Measurements from ENCODE around the gene TOMM5.

Gene TOMM5

GRCh38 chr9:37618817-37619216 is 26.4 kb upstream of the TOMM5 start:
- no peak overlapping the region for H3K4me3 ChIP-seq (ENCODE audit: control insufficient read depth, low read depth, low read length)
- no peak for TF ChIP-seq CTCF (conservative IDR thresholded peaks at IDR 0.05; ENCODE audit: control insufficient read depth, insufficient read depth, low read depth, low read length)
- DNase-seq (ENCODE audit: low read depth) = no peak

DNA sequence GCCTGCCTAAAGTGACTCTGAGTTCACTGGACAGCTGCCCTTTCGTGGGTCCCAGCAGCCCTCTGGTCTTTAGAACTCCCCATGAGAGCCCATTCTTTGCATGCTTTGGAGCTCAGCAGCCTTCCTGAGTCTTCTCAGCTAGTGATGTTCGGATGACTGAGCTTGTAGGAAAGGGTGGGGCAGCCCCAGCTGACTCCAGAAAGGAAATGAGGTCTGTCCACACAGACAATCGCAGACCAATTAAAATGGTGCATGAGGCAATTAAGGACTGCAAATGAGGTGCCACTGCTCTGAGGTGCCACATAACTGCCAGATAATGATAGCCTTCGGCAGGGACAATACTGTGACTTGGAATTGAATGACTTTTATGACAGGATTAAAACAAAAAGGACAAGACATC is 25.4 kb upstream of the TOMM5 start:
- no peak for TF ChIP-seq CTCF (conservative IDR thresholded peaks at IDR 0.05; ENCODE audit: control insufficient read depth, insufficient read depth, low read depth, low read length)
- no peak overlapping the region for H3K4me3 ChIP-seq (ENCODE audit: control insufficient read depth, low read depth, low read length)
- DNase-seq (ENCODE audit: low read depth) = no peak

DNA sequence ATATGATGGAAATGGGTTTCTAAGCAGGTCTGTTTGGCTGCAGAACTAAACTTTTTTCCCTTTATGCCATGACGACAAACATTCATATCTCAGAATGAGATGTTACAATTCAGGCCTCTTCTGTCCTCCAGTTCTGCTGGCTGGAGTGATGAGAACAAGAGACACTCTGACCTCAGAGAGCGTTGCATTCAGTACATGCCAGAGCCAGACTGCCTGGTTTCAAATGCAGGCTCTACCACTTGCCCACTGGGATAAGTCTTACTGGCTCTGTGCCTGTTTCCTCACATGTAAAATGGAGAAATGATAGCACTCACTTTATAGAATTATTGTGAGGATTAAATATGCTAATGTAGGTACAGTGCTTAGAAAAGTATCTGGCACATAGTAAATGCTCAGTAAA is 24.8 kb upstream of the TOMM5 start:
- H3K4me3 ChIP-seq (ENCODE audit: control insufficient read depth, low read depth, low read length) = no peak overlapping the region
- TF ChIP-seq CTCF (conservative IDR thresholded peaks at IDR 0.05; ENCODE audit: control insufficient read depth, insufficient read depth, low read depth, low read length) = no peak
- DNase-seq (ENCODE audit: low read depth) = no peak

- no peak for DNase-seq (ENCODE audit: low read depth)
- TF ChIP-seq CTCF (conservative IDR thresholded peaks at IDR 0.05; ENCODE audit: control insufficient read depth, insufficient read depth, low read depth, low read length) = no peak
- no peak overlapping the region for H3K4me3 ChIP-seq (ENCODE audit: control insufficient read depth, low read depth, low read length)
Measured at GRCh38 chr9:37611961-37612360, 19.6 kb upstream of the TOMM5 start.

- no peak overlapping the region for H3K4me3 ChIP-seq (ENCODE audit: control insufficient read depth, low read depth, low read length)
- TF ChIP-seq CTCF (conservative IDR thresholded peaks at IDR 0.05; ENCODE audit: control insufficient read depth, insufficient read depth, low read depth, low read length) = no peak
- DNase-seq (ENCODE audit: low read depth) = no peak
Measured at GRCh38 chr9:37611014-37611413, 18.6 kb upstream of the TOMM5 start.

DNA sequence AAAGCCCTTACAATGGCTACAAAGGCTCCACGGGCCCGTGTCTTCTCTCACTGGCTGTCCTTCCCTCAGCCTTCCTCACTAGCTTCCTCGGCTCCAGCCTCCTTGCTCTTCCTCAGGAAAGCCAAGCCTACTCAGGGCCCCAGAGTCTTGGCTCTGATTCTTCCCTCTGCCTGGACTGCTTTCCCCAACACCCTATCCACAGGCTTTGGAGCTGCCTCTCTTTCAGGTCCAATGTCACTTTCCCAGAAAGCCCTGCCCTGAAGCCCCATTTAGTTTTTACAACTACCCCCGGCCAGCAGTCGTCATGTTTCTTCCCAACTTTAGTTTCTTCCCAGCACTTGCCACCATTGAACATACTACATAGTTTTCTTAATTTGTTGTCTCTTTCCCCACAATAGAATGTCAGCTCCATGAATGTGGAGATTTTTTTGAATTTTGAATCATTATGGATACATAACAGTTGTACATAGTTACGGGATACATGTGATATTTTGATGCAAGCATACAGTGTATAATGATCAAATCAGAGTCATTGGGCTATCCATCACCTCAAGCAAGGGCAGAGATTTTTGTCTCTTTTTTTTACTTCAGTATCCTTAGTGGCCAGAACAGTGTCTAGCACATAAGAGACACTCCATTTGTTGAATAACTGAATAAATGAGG is 17.5 kb upstream of the TOMM5 start:
- no peak overlapping the region for H3K4me3 ChIP-seq (ENCODE audit: control insufficient read depth, low read depth, low read length)
- DNase-seq (ENCODE audit: low read depth) = no peak
- no peak for TF ChIP-seq CTCF (conservative IDR thresholded peaks at IDR 0.05; ENCODE audit: control insufficient read depth, insufficient read depth, low read depth, low read length)

DNA sequence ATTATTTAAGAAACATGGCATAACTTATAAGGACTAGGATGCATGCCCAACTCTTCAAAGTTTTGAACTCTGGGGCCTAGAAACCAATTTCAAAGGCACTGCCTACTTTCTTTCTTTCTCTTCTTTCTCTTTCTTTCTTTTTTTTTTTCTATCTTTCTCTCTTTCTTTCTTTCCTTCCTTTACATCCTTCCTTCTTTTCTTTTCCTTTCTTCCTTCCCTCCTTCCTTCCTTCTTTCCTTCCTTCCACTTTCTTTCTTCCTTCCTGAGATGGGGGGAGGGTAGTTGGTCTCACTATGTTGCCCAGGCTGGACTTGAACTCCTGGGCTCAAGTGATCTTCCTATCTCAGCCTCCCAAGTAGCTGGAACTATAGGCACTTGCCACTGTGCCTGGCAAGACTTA is 15.9 kb upstream of the TOMM5 start:
- no peak for DNase-seq (ENCODE audit: low read depth)
- H3K4me3 ChIP-seq (ENCODE audit: control insufficient read depth, low read depth, low read length) = no peak overlapping the region
- no peak for TF ChIP-seq CTCF (conservative IDR thresholded peaks at IDR 0.05; ENCODE audit: control insufficient read depth, insufficient read depth, low read depth, low read length)
